Ishikawa (cell line): Measurements from ENCODE around the gene SATB2.

Experiments
- CEBPB ChIP-seq: IDR thresholded peaks from 2 replicates; pipeline ENCODE4 v1.6.1; 2012
- CREB1 ChIP-seq: IDR thresholded peaks from 2 replicates; pipeline ENCODE4 v1.6.1; 2012; ENCODE audit warnings: low read depth
- EGR1 ChIP-seq: IDR thresholded peaks from 2 replicates; pipeline ENCODE4 v1.6.1; 2012
- EP300 ChIP-seq: IDR thresholded peaks from 2 replicates; pipeline ENCODE4 v1.6.1; 2012; ENCODE audit warnings: borderline replicate concordance
- FOXM1 ChIP-seq: IDR thresholded peaks from 2 replicates; pipeline ENCODE4 v1.6.1; 2012; ENCODE audit warnings: low read depth, borderline replicate concordance
- MAX ChIP-seq: IDR thresholded peaks from 2 replicates; pipeline ENCODE4 v1.6.1; 2012
- NFIC ChIP-seq: IDR thresholded peaks from 2 replicates; pipeline ENCODE4 v1.6.1; 2012
- RAD21 ChIP-seq: IDR thresholded peaks from 2 replicates; pipeline ENCODE4 v1.6.1; 2012; ENCODE audit warnings: low read depth
- REST ChIP-seq: IDR thresholded peaks from 2 replicates; pipeline ENCODE4 v1.6.1; 2012; ENCODE audit warnings: low read depth, mild to moderate bottlenecking
- TAF1 ChIP-seq: IDR thresholded peaks from 2 replicates; pipeline ENCODE4 v1.6.1; 2012; ENCODE audit warnings: low read depth, mild to moderate bottlenecking
- TCF12 ChIP-seq: IDR thresholded peaks from 2 replicates; pipeline ENCODE4 v1.6.1; 2012; ENCODE audit warnings: low read depth
- TEAD4 ChIP-seq: IDR thresholded peaks from 2 replicates; pipeline ENCODE4 v1.6.1; 2012
- USF1 ChIP-seq: IDR thresholded peaks from 2 replicates; pipeline ENCODE4 v1.6.1; 2012
- YY1 ChIP-seq: IDR thresholded peaks from 2 replicates; pipeline ENCODE4 v1.6.1; 2012; ENCODE audit warnings: low read depth
- ZBTB7A ChIP-seq: IDR thresholded peaks from 2 replicates; pipeline ENCODE4 v1.6.1; 2012; ENCODE audit warnings: low read depth

Gene SATB2

GRCh38 chr2:199409759-199410529, 47.8 kb downstream of the SATB2 start:
- TF ChIP-seq CREB1: no peak
- no peak for TF ChIP-seq RAD21
- no peak for TF ChIP-seq NFIC
- TF ChIP-seq TEAD4: no peak
- no peak for TF ChIP-seq USF1
- TF ChIP-seq TCF12: no peak
- TF ChIP-seq CEBPB: no peak
- TF ChIP-seq TAF1: no peak
- no peak for TF ChIP-seq ZBTB7A
- TF ChIP-seq EP300: no peak
- TF ChIP-seq FOXM1: no peak
- no peak for TF ChIP-seq MAX
- TF ChIP-seq EGR1: no peak
- no peak for TF ChIP-seq YY1
- no peak for TF ChIP-seq REST

GRCh38 chr2:199407421-199407820, 50.3 kb downstream of the SATB2 start:
- no peak for TF ChIP-seq CREB1
- TF ChIP-seq ZBTB7A: no peak
- TF ChIP-seq REST: no peak
- no peak for TF ChIP-seq YY1
- no peak for TF ChIP-seq USF1
- no peak for TF ChIP-seq RAD21
- TF ChIP-seq NFIC: no peak
- no peak for TF ChIP-seq EP300
- TF ChIP-seq CEBPB: no peak
- TF ChIP-seq FOXM1: no peak
- TF ChIP-seq MAX: no peak
- no peak for TF ChIP-seq TEAD4
- no peak for TF ChIP-seq TAF1
- no peak for TF ChIP-seq TCF12

- TF ChIP-seq ZBTB7A (no peak), TCF12 (no peak), YY1 (no peak), CREB1 (no peak), MAX (no peak), FOXM1 (no peak), REST (no peak), NFIC (no peak), EP300 (no peak), EGR1 (no peak), RAD21 (no peak)
Measured at GRCh38 chr2:199405241-199405640, 52.5 kb downstream of the SATB2 start.

GRCh38 chr2:199404841-199405240, 52.9 kb downstream of the SATB2 start:
- TF ChIP-seq TEAD4 (no peak), TAF1 (no peak), FOXM1 (no peak), EP300 (no peak), TCF12 (no peak), NFIC (no peak), YY1 (no peak), CREB1 (no peak), REST (no peak), RAD21 (no peak)
